NCI-H2107 treated with DMSO at 0.1 percent for 48 hours (cell line): ENCODE results near the gene TMEM120A.
"Not testable (repeated sequence)": the region's sequence is repeated elsewhere in the genome, so short reads cannot be mapped to it uniquely, and the experiment has no call there.

ENCODE experiments used
- DNase-seq: peaks from one replicate; lab custom pipeline; 2025; ENCODE audit not compliant: unreplicated experiment; lab: John Stamatoyannopoulos, UW

The TMEM120A gene

DNA sequence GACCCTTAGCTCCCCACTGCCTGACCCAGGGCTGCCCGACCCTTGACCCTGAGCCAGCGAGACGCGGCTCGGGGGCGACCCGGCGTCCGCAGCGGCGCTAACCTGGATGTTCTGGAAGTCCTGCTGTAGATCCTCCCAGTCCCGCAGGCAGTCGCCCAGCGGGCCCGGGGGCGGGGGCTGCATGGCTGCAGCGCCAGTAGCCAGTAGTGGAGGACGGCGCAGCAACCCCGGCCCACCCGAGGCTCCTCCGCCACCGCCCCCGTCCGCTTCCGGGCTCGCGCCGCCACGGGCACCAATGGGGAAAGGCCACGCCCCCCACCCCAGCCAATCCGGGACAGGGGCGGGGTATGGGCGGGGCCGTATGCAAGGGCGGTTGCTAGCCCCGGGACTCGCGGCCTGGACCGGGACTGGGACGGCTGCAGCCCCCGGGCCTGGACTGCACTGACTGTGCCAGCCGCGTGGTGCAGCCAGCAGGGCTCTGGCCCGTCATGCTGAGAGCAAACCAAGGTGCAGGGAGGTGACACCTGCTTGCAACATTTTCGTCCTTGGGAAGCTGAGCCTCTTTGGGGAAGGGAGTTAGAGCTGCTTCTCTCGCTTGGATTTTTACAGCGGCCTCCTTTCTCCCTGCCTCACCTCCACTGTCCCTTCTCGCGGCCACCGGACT, at the start of gene TMEM120A:
Gene TMEM120A, minus strand, starts transcription at position 208 of the 664 bp plus-strand sequence. Its CDS starts 25 bp downstream, at position 183.
- peak; percentile 49 for DNase-seq

DNA sequence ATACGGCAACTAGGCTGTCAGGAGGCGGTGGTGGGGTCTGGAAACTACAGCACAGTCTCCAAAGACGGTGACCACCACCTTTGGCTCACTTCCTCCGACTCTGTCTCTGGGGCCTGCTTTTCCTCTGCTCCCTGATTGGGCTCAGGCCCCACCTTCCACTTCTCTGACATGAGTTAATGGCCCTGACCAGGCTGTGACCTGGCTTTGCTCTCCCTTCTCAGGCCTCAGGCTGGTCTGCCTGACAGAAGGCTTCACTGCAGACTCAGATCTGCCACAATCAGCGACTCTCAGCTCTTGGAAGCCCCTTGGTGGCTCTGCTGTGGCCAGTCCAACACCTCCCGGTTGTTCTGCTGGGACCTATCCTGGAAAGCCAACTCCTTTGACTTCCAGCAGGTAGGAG, 45.7 kb upstream of the TMEM120A start:
- DNase-seq, result no peak

DNA sequence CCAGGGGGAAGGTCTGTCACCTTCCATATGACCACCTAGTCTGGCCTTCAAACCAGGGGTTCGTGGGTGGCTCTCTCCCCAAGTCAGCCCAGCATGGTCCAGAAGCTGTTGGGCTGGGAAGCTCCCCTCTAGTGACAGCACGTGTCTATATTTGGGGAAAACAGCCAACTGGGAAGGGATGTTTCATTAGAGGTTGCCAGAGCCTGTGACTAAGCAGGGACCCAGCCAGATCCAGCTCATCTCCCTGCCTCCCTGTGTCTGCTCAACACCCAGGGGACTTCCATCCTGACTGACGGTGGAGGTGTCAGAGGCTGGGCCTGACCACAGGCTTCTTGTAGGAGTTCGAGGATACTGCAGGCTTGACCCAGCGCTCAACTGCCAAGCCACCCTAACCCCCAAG, 42.9 kb upstream of the TMEM120A start:
- DNase-seq, result no peak

DNA sequence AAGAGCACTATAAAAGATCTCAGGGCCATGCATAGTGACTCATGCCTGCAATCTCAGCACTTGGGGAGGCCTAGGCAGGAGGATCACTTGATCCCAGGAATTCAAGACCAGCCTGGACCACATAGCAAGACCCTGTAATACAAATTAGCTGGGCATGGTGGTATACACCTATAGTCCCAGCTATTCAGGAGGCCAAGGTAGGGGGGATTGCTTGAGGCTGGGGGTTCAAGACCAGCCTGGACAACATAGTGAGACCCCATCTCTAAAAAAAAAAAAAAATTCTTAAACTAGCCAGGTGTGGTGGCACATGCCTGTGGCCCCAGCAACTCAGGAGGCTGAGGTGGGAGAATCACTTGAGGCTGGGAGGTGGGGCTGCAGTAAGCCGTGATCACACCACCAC, 37.6 kb upstream of the TMEM120A start:
- no peak for DNase-seq

DNA sequence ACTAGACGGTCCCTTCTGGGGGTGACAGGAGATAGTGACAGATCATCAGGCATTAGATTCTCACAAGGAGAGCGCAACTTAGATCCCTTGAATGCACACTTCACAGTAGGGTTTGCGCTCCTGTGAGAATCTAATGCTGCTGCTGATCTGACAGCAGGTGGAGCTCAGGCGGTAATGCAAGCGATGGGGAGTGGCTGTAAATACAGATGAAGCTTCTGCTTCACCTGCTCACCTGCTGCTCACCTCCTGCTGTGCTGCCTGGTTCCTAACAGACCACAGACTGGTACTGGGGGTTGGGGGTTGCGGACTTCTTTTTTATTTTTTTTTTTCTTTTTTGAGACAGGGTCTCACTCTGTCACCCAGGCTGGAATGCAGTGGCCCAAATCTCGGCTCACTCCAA, 35.3 kb upstream of the TMEM120A start:
- peak; percentile 35 for DNase-seq

DNA sequence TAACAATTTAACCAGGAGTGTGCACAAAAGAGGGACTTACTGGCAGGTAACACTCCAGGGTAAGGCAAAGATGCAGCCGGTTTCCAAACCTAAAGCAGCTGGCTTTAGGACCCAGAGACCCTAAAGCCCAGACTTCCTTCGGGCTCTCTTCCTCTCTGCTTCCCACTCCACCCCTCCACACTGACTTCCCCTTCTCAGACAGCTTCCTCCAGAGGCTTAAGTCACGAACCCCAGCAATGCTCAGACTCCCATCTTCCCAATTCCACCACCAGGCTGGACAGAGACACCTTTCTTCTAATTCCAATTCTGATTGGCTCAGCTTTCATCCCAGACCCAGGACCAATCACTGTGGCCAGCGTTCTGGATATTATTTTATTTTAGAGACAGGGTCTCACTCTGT, 28.6 kb upstream of the TMEM120A start:
- no peak for DNase-seq

DNA sequence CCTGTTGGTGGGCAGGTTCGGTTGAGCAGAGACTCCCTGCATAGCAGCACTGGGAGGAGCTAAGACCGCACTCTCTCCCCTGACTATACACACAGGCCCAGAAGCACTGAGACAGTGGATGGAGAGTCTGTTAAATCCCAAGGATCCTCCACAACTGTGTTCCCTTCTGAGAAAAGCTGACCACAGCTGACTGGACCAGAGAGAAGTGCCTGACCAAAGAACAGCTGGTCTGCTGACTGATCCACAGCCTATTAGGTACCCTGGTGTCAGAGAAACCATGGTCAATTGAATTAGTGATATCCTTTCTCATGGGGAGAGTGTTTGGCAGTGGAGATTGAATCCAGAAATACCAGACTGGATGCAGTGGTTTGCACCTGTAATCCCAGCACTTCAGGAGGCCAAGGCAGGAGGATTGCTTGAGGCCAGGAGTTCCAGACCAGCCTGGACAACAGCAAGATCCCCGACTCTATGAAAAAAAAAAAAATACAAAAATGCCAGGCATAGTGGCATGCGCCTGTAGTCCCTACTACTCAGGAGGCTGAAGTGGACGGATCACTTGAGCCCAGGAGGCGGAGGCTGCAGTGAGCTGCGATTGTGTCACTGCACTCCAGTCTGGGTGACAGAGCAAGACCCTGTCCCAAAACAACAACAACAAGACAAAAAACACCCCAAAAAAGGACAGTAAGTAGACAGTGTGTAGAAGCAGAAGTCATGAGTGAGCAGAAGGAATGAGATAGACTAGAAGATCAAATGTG, 27.8 kb upstream of the TMEM120A start:
- no peak for DNase-seq

DNA sequence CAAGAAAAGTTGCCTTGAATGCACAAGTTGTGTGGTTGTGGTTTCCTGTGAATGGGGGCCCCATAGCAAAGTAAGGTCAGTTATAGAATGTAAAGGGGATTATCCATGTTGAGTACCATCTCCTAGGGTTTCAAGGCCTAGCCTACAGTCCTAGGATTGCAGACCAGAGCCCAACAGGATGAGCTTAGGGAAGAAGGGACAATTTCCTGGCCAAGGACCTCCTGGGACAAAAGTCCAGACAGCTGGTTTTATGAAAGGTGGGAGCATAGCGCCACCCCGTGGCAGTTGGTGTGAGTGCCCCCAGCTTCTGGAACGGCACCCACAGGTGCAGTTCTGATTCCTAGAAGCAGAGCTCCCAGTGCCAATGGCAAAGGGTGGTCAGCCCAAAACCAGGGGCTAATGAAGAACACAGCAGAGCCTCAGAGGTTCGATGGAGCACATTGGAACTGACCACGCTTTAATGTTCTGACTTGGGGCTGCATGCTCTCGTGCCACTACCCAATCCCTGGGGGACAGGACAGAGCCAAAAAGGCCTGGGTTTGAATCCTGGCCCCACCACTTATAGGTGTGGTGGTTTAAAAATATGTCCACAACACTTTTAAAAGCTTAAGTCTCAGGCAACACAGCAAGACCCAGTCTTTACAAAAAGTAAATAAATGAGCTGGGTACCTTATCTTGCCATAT, 25.8 kb upstream of the TMEM120A start:
- DNase-seq, result peak; percentile 37

DNA sequence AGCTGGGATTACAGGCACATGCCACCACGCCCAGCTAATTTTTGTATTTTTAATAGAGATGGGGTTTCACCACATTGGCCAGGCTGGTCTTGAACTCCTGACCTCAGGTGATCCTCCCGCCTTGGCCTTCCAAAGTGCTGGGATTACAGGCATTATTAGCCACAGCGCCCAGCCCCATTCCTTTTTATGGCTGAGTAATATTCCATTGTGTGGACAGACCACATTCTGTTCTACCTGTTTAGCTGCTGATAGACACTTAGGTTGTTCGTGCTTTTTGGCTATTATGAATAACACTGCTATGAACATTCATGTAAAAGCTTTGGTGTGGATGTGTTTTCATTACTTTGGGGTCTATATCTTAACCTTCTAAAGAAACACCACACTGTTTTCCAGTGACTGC, 24.1 kb upstream of the TMEM120A start:
- DNase-seq, result not testable (repeated sequence)

DNA sequence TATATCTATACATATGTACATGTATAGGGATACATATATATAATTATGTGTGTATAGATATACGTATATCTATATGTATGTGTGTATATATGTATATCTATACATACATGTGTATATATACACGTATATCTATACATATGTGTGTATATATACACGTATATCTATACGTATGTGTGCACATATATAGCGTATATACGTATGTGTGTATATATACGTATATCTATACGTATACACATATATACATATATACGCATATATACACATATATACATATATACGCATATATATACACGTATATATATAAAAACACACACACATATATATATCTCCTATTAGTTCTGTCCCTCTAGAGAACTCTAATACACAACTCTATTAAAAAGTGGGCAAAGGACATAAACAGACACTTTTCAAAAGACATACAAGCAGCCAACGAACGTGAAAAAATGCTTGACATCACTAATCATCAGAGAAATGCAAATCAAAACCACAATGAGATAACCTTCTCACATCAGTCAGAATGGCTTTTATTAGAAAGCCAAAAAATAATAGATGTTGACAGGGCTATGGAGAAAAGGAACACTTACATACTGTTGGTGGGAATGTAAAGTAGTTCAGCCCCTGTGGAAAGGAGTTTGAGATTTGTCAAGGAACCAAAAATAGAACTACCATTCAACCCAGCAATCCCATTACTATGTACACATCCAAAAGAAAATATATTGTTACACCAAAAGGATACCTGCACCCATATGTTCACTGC, 22.0 kb upstream of the TMEM120A start:
- DNase-seq, result no peak

DNA sequence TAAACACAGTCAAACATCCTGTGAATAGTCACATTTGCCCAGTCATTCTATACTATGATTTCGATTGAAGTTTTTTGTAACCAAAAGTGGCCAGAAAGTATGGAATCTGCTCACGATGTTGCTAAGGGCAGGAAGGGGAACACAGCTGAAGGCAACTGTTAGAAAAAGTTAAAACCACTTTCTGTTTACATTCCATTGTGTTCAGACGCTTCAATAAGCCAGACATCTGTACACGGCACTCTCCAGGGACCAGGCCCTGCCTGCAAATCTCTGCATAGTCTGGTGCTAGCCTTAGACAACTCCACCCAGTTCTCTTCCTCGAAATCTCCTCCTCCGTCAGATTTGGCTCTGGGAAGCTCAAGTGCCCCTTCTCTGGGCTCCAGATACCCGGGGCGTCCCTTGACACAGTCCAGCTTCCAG, 17.1 kb upstream of the TMEM120A start:
- DNase-seq, result no peak

DNA sequence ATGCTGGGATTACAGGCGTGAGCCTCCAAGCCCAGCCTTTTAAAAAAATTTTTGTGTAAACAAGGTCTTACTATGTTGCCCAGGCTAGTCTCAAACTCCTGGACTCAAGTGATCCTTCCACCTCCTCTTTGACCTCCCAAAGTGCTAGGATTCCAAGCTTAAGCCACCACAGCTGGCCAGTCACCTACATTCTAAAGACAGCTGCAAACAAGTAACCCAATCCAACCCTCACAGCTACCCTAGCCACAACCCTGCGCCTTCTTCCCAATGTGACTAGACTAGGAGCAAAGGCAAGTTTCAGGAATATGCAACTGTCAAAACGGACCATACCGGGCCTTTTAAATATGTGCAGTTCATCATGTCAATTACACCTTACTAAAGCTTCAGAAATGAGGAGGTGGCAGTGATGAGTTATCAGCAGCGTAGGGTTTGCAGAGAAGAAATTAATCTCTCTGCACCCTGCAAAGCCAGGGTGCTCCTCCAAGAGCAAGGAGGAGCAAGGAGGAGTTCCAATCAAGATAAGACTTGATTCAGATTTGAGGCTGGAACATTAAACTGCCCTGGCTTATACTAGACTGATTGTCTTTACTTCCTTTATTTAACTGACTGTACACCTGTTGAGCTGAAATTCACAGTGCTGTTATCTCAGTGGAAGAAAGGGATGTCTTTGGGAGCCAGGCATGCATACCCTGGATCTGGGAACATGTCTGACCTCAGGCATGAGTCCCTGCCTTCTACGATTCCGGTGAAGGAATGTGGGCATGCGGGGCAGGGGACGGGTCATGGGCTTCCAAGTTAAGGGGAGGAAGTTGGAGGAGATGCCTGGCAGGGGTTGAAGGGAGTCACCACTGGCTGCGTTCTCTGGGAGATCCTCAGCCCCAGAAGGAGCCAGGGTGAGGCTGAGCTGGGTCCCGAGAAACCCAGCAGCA, 15.5 kb upstream of the TMEM120A start:
- no peak for DNase-seq

DNA sequence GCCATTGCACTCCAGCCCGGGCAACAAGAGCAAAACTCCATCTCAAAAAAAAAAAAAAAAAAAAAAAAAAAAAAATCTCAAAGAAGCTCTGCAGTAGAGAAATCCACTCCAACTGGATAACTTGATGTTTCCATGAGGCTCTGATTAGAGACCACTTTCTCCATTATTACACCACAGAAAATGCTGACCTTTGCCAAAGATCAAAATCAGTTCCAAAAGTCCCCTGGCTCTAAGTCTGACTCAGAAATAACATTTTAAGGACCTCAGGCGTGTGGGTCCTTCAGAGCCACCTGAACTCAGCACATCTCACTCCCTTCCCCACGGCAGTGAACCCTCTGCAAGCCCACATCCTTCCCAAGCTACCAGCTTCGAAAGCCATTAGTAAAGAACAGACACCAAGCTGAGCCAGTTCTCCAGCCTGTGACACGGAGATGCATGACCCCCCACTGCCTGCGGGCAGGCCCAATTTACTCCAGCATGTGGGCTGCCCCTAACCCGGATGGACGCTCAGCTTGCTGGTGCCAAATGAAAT, 13.8 kb upstream of the TMEM120A start:
- DNase-seq, result no peak

DNA sequence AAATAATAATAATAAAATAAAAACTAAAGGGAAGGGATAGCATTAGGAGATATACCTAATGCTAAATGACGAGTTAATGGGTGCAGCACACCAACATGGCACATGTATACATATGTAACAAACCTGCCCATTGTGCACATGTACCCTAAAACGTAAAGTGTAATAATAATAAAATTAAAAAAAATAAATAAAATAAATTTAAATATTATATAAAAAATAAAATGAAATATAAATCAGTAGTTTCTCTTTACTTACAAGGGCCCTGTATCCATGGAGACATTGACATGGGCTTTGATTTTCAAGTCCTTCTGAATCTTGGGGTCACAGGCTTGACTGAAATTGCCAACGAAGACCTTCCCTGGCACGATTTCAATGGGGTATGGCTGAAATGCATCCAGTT, 10.6 kb upstream of the TMEM120A start:
- not testable (repeated sequence) for DNase-seq

DNA sequence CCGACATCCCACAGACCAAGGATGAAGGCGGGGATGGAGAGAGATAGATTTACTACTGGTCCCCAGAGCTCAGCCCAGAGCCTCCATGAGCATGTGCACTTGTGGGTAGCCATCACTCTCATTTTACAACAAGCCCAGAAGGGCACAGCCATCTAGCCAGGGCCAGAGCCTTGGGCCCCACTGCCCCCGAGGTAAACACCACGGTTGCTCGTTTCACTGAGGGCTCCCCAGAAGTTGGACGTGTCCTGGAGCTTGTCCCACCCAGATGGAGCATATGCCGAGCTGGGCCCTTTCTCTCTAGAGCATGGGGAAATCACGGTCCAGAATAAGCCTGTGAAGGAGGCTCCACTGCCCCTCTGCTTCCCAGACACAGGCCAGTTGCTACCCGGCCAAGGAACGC, 9.0 kb upstream of the TMEM120A start:
- no peak for DNase-seq

DNA sequence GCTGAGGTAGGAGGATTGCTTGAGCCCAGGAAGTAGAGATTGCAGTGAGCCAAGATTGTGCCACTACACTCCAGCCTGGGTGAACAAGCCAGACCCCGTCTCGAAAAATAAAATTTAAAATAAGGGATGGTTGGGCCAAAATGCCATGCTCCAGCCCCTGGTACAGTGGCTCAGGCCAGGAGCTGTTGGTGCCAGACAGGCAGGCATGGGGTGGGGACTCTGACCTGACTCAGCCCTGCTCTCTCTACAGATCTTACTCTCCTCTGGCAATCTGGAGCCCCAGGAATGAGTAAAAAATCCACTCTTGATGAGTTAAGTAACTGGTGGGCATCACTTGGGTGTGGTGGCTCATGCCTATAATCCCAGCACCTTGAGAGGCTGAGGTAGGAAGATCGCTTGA, 8.4 kb upstream of the TMEM120A start:
- no peak for DNase-seq

DNA sequence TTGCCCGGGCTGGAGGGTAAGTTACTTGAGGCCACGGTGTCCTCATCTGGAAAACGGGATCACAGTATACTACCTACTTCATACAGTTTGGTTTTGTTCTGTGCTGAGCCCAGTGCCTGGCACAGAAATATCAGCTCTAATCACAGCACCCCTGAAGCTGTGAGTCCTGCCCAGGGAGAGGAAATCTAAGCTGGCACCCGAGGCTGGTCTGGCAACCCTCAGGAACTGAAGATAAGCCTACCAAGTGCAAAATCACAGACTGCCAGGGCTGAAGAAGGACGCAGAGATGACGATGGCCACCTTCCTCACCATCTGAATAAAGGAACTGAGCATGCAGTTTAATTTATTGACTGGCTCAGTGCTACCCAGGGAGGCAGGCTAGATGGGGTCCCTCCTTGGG, 7.7 kb upstream of the TMEM120A start:
- no peak for DNase-seq

DNA sequence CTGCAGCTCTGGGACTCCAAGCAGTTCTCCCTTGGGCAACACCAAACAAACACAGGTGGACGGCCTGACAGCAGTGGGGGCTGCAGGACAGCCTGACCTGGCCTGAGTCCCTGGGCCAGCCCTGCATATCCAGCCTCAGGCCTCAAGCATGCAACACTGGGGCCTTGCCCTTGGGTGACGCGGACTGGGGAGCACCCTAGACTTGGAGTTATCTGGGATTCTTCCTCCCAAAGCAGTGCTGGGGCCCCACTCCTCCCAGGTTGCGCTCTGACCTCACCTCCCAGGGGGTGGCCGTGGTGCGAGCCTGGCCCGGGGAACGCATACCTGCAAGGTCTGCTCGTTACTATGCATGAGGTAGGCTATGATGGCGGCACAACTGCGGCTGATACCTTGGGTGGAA, 6.2 kb upstream of the TMEM120A start:
- no peak for DNase-seq

DNA sequence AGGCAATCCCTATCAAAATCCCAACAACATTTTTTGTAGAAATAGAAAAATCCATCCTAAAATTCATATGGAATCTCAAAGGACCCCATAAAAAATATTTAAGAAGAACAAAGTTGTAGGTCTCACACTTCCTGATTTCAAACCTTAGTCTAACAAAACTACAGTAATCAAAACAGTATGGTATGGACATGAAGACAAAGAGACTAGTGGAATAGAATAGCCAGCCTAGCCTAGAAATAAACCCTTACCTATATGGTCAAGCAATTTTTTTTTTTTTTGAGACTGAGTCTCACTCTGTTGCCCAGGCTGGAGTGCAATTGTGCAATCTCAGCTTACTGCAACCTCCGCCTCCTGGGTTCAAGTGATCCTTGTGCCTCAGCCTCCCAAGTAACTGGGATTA, 3.6 kb upstream of the TMEM120A start:
- no peak for DNase-seq

DNA sequence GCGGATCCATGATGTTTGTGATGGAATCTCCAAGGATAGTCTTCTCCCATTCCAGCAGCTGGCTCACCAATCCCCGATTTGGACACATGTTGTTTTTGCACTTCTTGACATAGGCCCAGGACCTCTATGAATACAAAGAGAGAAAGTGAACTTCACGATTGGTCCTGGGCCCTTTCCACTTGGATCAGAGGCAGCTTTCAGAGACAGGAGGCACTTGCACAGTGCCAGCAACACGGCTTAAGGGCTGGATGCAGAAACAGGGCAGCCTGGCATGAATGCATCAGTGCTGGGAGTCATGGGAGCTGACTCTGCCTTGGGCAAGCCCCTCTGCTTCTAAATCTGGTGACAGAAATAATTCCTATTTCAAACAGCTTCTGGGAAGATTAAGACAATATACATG, 2.1 kb upstream of the TMEM120A start:
- no peak for DNase-seq
